OCI-LY3 (cell line): ENCODE results near the gene EXOC4.

Source experiments
- H2AFZ ChIP-seq: fragments of 200-600, 300-600 bp; shearing (Covaris generic); 2 replicates; pipeline ENCODE4 v1.6.0; 2014; ENCODE audit warnings: antibody characterized with exemption, low read depth, low read length
- H3K27ac ChIP-seq: fragments of 200-600, 300-600 bp; sonication (generic); 2 replicates; pipeline ENCODE4 v1.5.1; 2014; ENCODE audit warnings: mild to moderate bottlenecking, low read length, moderate library complexity, mixed read lengths
- H3K27me3 ChIP-seq: fragments of 200-600, 300-600 bp; sonication (generic); 2 replicates; pipeline ENCODE4 v1.6.1; 2014; ENCODE audit warnings: low read depth, low read length, mixed read lengths
- H3K36me3 ChIP-seq: fragments of 200-600, 300-600 bp; sonication (generic); replicated peaks from 2 replicates; pipeline ENCODE3; 2014; ENCODE audit warnings: low read depth, low read length, mixed read lengths
- H3K4me1 ChIP-seq: fragments of 300-600, 200-600 bp; sonication (generic); 2 replicates; pipeline ENCODE4 v1.6.1; 2014; ENCODE audit warnings: low read length, mixed read lengths
- H3K4me2 ChIP-seq: fragments of 200-600, 300-600 bp; sonication (generic); 2 replicates; pipeline ENCODE4 v1.6.1; 2014; ENCODE audit warnings: low read length, mixed read lengths
- H3K4me3 ChIP-seq: fragments of 300-600, 200-600 bp; sonication (generic); 2 replicates; pipeline ENCODE4 v1.5.1; 2014; ENCODE audit warnings: antibody characterized with exemption, mild to moderate bottlenecking, low read length, moderate library complexity
- H3K79me2 ChIP-seq: fragments of 300-600, 200-600 bp; shearing (Covaris generic); 2 replicates; pipeline ENCODE4 v1.6.1; 2014; ENCODE audit warnings: mild to moderate bottlenecking, low read length, mixed read lengths
- H3K9ac ChIP-seq: fragments of 300-600, 200-600 bp; shearing (Covaris generic); 2 replicates; pipeline ENCODE4 v1.6.0; 2014; ENCODE audit warnings: mild to moderate bottlenecking, low read length, moderate library complexity
- H3K9me3 ChIP-seq: fragments of 200-600, 300-600 bp; shearing (Covaris generic); 2 replicates; pipeline ENCODE4 v1.6.1; 2014; ENCODE audit warnings: low read length, mixed read lengths; ENCODE audit not compliant: insufficient read depth
- H4K20me1 ChIP-seq: fragments of 200-600, 300-600 bp; sonication (generic); 2 replicates; pipeline ENCODE4 v1.6.1; 2016; ENCODE audit warnings: low read length, mixed read lengths; ENCODE audit not compliant: insufficient read depth
- EZH2phosphoT487 ChIP-seq: fragments of 200-600 bp; shearing (Covaris generic); IDR thresholded peaks from 2 replicates; pipeline ENCODE4 v1.6.1; 2018; ENCODE audit warnings: antibody characterized with exemption, mixed run types, low read depth
- TF ChIP-seq, protein P1 (sequence below): fragments of 200-600, 300-600 bp; sonication (generic); IDR thresholded peaks from 2 replicates; pipeline ENCODE4 v1.5.1; 2014; ENCODE audit warnings: antibody characterized with exemption, low read length, low read depth

The EXOC4 gene

DNA sequence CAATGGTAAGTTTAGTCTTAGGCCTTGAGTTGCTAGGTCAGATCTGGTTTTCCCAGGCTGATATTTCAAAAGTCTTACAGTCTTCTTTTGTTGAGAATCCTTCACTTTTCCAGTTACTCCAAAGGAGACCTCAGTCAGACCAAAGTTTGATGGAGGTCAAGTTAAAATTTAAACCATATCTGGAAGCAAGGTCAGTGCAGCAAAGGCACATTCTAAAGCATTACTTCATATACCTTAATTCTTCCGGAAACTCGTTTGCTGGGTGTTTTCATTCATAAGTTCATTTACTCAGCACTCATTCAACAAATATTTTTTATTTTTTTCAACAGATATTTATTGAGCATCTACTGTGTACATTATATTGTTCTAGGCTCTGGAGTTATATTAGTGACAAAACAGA, 471.3 kb downstream of the EXOC4 start:
- Histone ChIP-seq H3K79me2 (no peaks in the 10 kb centered on the region), H2AFZ (no peak overlapping the region), H3K9me3 (no peaks in the 10 kb centered on the region), H3K4me2 (no peak overlapping the region), H3K4me3 (no peak overlapping the region), H3K27me3 (no peaks in the 10 kb centered on the region), H4K20me1 (no peaks in the 10 kb centered on the region), H3K36me3 (no peaks in the 10 kb centered on the region), H3K27ac (no peak overlapping the region), H3K4me1 (no peaks in the 10 kb centered on the region), H3K9ac (no peak overlapping the region)
- TF ChIP-seq EZH2phosphoT487 = no peak
- TF ChIP-seq, protein P1, sequence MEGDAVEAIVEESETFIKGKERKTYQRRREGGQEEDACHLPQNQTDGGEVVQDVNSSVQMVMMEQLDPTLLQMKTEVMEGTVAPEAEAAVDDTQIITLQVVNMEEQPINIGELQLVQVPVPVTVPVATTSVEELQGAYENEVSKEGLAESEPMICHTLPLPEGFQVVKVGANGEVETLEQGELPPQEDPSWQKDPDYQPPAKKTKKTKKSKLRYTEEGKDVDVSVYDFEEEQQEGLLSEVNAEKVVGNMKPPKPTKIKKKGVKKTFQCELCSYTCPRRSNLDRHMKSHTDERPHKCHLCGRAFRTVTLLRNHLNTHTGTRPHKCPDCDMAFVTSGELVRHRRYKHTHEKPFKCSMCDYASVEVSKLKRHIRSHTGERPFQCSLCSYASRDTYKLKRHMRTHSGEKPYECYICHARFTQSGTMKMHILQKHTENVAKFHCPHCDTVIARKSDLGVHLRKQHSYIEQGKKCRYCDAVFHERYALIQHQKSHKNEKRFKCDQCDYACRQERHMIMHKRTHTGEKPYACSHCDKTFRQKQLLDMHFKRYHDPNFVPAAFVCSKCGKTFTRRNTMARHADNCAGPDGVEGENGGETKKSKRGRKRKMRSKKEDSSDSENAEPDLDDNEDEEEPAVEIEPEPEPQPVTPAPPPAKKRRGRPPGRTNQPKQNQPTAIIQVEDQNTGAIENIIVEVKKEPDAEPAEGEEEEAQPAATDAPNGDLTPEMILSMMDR = no peak

DNA sequence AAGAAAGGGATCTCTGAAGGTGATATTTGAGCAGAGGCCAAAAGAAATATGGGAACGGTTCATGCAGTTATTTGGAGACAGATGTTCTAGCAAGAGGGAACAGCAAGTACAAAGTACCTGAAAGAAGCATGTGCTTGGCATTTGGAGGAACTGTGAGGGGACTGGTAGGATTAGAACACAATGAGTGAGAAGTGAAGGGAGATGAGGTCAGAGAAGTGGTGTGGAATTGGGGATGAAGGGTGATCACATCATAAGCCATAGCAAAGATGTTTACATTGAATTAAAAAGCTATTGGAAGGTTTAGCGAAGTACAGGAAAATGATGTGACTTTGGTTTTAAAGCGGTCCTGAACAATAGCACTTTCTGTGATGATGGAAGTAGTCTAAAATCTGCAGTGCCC, 471.8 kb downstream of the EXOC4 start:
- no peaks in the 10 kb centered on the region for H3K79me2 ChIP-seq
- no peak for TF ChIP-seq EZH2phosphoT487
- TF ChIP-seq, protein P1 = no peak
- no peak overlapping the region for H3K4me3 ChIP-seq
- H3K36me3 ChIP-seq = no peaks in the 10 kb centered on the region
- no peak overlapping the region for H3K9ac ChIP-seq
- H3K27me3 ChIP-seq = no peaks in the 10 kb centered on the region
- no peak overlapping the region for H3K4me2 ChIP-seq
- H3K4me1 ChIP-seq = no peaks in the 10 kb centered on the region
- H3K27ac ChIP-seq = no peak overlapping the region
- no peaks in the 10 kb centered on the region for H3K9me3 ChIP-seq
- H4K20me1 ChIP-seq = no peaks in the 10 kb centered on the region
- no peak overlapping the region for H2AFZ ChIP-seq

DNA sequence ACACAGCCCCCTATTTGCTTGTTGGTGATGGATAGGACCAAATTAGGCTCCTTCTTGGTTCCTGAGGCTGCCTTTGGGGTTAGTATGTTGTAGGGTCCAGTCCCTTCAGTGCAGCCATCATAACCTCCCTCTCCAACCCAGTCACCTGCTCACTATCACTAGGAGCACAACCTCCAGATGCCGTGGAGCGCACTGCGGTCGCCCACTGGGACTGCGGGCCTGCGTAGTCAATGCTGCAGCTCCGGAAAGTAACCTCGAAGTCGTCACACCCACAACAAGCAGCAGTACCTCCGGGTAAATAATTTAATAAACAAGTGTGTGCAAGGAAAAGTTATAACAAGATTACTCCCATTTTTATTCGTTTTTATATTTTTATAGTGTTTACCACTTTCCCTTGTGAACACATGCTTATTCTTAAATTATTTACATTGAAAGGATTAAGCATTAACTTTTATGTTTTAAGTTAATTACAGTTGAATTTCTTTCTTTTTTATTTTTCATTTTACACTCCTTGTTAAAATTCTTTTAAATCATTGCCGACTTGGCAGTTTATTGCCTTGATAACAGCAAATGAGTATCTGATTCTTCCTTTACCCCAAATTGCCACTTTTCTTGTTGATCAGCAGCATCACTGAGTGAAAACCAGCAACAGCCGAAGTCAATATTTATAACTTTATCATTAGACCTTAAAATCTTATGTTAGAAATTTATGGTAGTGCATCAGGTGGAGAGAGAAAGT, 474.8 kb downstream of the EXOC4 start:
- TF ChIP-seq, protein P1 = no peak
- no peak for TF ChIP-seq EZH2phosphoT487
- Histone ChIP-seq H3K4me1 (no peaks in the 10 kb centered on the region), H3K27me3 (no peaks in the 10 kb centered on the region), H3K9me3 (no peaks in the 10 kb centered on the region), H3K79me2 (no peaks in the 10 kb centered on the region), H3K27ac (no peak overlapping the region), H3K9ac (no peak overlapping the region), H3K36me3 (no peaks in the 10 kb centered on the region), H3K4me3 (no peak overlapping the region), H4K20me1 (no peaks in the 10 kb centered on the region), H2AFZ (no peak overlapping the region), H3K4me2 (no peak overlapping the region)

DNA sequence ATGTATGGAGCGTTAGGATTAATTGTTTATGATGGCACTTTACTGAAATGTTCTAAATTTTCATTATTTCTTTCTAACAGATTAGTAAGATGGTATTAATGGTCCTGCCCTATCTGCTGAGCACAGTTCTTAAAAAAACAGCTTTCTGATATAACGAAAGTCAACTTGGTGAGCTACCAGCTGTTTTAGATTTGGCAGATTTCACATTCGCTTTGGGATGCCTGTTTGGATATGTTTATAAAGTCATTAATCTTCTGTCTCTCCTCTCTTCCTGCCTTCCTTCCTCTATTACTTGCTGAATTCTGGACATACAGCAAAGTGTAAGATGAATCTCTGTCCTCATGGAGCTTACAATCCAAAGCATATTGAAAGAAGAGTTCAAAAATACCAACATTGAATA, 477.5 kb downstream of the EXOC4 start:
- no peak overlapping the region for H2AFZ ChIP-seq
- no peaks in the 10 kb centered on the region for H3K9me3 ChIP-seq

More for the DNA sequence above, 477.5 kb downstream of the EXOC4 start:
- H3K36me3 ChIP-seq = no peaks in the 10 kb centered on the region
- H3K27me3 ChIP-seq = no peaks in the 10 kb centered on the region
- H3K4me1 ChIP-seq = no peaks in the 10 kb centered on the region
- H3K27ac ChIP-seq = no peak overlapping the region
- H3K9ac ChIP-seq = no peak overlapping the region
- TF ChIP-seq EZH2phosphoT487 = no peak
- TF ChIP-seq, protein P1 = no peak
- no peak overlapping the region for H3K4me2 ChIP-seq
- H4K20me1 ChIP-seq = no peaks in the 10 kb centered on the region
- no peaks in the 10 kb centered on the region for H3K79me2 ChIP-seq
- H3K4me3 ChIP-seq = no peak overlapping the region
